Upper lobe of left lung (tissue), 4 donors: ENCODE results near the gene BCAS3.

ENCODE experiments used
- CTCF ChIP-seq, 6 experiments: fragments of 450-650 bp in 4 of 6; fragments of 200-600 bp in 2 of 6; sonication (generic) in 2 of 6; IDR thresholded peaks; one replicate each; pipeline ENCODE4 v1.5.1; 2016 to 2019; ENCODE audit warnings: antibody characterized with exemption in 6 of 6
- POLR2A ChIP-seq, 4 donors: fragments of 450-650 bp; IDR thresholded peaks; one replicate each; pipeline ENCODE4 v1.5.1; 2016 to 2017; ENCODE audit warnings: antibody characterized with exemption in 4 of 4, mild to moderate bottlenecking in 2 of 4

DNA sequence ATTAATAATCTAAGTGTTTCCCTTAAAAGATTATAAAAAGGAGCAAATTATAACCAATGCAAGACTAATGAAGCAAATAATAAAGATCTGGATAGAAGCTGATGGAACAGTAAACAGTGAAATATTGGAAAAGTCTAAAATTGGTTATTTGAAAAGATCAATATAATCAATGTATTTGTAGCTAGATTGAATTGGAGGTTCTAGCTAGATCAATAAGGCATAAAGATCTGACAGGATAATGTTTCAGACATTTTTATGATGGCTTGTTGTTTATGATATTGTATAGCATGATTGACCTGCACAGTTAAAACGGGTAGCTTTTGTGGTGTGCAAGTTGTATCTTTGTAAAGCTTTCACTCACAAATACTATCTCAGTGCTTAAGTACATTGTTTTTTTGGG lies 245.3 kb downstream of the BCAS3 start:
- no peak for TF ChIP-seq POLR2A (IDR thresholded peaks at IDR 0.05)
- no peak for TF ChIP-seq CTCF (IDR thresholded peaks at IDR 0.05)
